Measurements from ENCODE around the gene ZBTB24. TPM values are rescaled to one million over a fixed set of nuclear protein-coding genes. Genes with fewer than 3 reads are reported as not detected.

ZBTB24 gene
- total RNA-seq, 2 experiments from 2014 or later: 15.3 to 17.0 TPM

- POLR2A ChIA-PET: interaction anchor here (0.7 kb wide), 1 partner anchor 68 kb away, joined by 4 read pairs; no protein-coding TSS in a partner anchor
These were observed 27.3 kb upstream of the ZBTB24 start for GRCh38 chr6:109510358-109510757.

GRCh38 chr6:109508166-109508860 is 25.3 kb upstream of the ZBTB24 start:
- H3K4me2 ChIP-seq (ENCODE audit: low read length): no peak overlapping the region
- BruUV-seq (replicated peaks): no TSS peak

More at GRCh38 chr6:109510358-109510757, 27.3 kb upstream of the ZBTB24 start:
- Histone ChIP-seq H3K36me3 (ENCODE audit: insufficient read depth, low read length) (no peaks in the 10 kb centered on the region), H3K4me1 (ENCODE audit: insufficient read depth, low read length, poor library complexity, severe bottlenecking) (no peaks in the 10 kb centered on the region), H3K4me2 (ENCODE audit: low read length) (no peak overlapping the region), H3K9me2 (ENCODE audit: insufficient read depth, low read length) (no peaks in the 10 kb centered on the region), H3K79me2 (ENCODE audit: insufficient read depth, low read depth, low read length) (no peaks in the 10 kb centered on the region), H3K4me3 (ENCODE audit: low read depth, low read length, poor library complexity, severe bottlenecking) (no peak overlapping the region), H3K9me3 (ENCODE audit: low read length) (no peaks in the 10 kb centered on the region), H3K27ac (ENCODE audit: low read depth, low read length, poor library complexity, severe bottlenecking) (no peak overlapping the region), H2AFZ (ENCODE audit: low read length) (no peak overlapping the region), H4K20me1 (ENCODE audit: insufficient read depth, low read length) (no peaks in the 10 kb centered on the region)
- CTCF ChIA-PET (ENCODE audit: unreplicated experiment): no interaction called here
- no TSS peak for BruUV-seq (replicated peaks)
- no peak for DNase-seq (ENCODE audit: low spot score)
- intact Hi-C loops (cut with micrococcal nuclease; ENCODE audit: unreplicated experiment): no loop called here
- TF ChIP-seq EZH2phosphoT487 (IDR thresholded peaks at IDR 0.05; ENCODE audit: borderline replicate concordance, low read depth, low read length) (no peak), CTCF (conservative IDR thresholded peaks at IDR 0.05; ENCODE audit: low read length) (no peak)

GRCh38 chr6:109507490-109508072 is 24.6 kb upstream of the ZBTB24 start:
- intact Hi-C loops (cut with micrococcal nuclease; ENCODE audit: unreplicated experiment): no loop called here
- H2AFZ ChIP-seq (ENCODE audit: low read length): no peak overlapping the region
- no peaks in the 10 kb centered on the region for H3K36me3 ChIP-seq (ENCODE audit: insufficient read depth, low read length)
- no peaks in the 10 kb centered on the region for H3K9me2 ChIP-seq (ENCODE audit: insufficient read depth, low read length)
- no peaks in the 10 kb centered on the region for H3K9me3 ChIP-seq (ENCODE audit: low read length)
- TF ChIP-seq EZH2phosphoT487 (IDR thresholded peaks at IDR 0.05; ENCODE audit: borderline replicate concordance, low read depth, low read length): no peak
- TF ChIP-seq CTCF (conservative IDR thresholded peaks at IDR 0.05; ENCODE audit: low read length): no peak
- H3K27ac ChIP-seq (ENCODE audit: low read depth, low read length, poor library complexity, severe bottlenecking): no peak overlapping the region
- BruUV-seq (replicated peaks): no TSS peak
- H3K79me2 ChIP-seq (ENCODE audit: insufficient read depth, low read depth, low read length): no peaks in the 10 kb centered on the region
- no peak overlapping the region for H3K4me3 ChIP-seq (ENCODE audit: low read depth, low read length, poor library complexity, severe bottlenecking)
- no peaks in the 10 kb centered on the region for H3K4me1 ChIP-seq (ENCODE audit: insufficient read depth, low read length, poor library complexity, severe bottlenecking)
- POLR2A ChIA-PET: interaction anchor here (0.6 to 1.3 kb wide), 6 partner anchors 12 to 1985 kb away, joined by 3 to 4 read pairs (median 3); no protein-coding TSS in a partner anchor
- no peak for DNase-seq (ENCODE audit: low spot score)
- no peaks in the 10 kb centered on the region for H4K20me1 ChIP-seq (ENCODE audit: insufficient read depth, low read length)
- CTCF ChIA-PET (ENCODE audit: unreplicated experiment): no interaction called here
- no peak overlapping the region for H3K4me2 ChIP-seq (ENCODE audit: low read length)

More at GRCh38 chr6:109508166-109508860, 25.3 kb upstream of the ZBTB24 start:
- DNase-seq (ENCODE audit: low spot score): no peak
- Histone ChIP-seq H3K36me3 (ENCODE audit: insufficient read depth, low read length) (no peaks in the 10 kb centered on the region), H3K9me2 (ENCODE audit: insufficient read depth, low read length) (no peaks in the 10 kb centered on the region), H4K20me1 (ENCODE audit: insufficient read depth, low read length) (no peaks in the 10 kb centered on the region), H3K9me3 (ENCODE audit: low read length) (no peaks in the 10 kb centered on the region), H2AFZ (ENCODE audit: low read length) (no peak overlapping the region), H3K27ac (ENCODE audit: low read depth, low read length, poor library complexity, severe bottlenecking) (no peak overlapping the region), H3K4me3 (ENCODE audit: low read depth, low read length, poor library complexity, severe bottlenecking) (no peak overlapping the region), H3K79me2 (ENCODE audit: insufficient read depth, low read depth, low read length) (no peaks in the 10 kb centered on the region), H3K4me1 (ENCODE audit: insufficient read depth, low read length, poor library complexity, severe bottlenecking) (no peaks in the 10 kb centered on the region)
- no peak for TF ChIP-seq EZH2phosphoT487 (IDR thresholded peaks at IDR 0.05; ENCODE audit: borderline replicate concordance, low read depth, low read length)
- CTCF ChIA-PET (ENCODE audit: unreplicated experiment): no interaction called here
- POLR2A ChIA-PET: interaction anchor here (0.5 to 1.3 kb wide), 7 partner anchors 12 to 1984 kb away, joined by 3 to 4 read pairs (median 3); no protein-coding TSS in a partner anchor
- intact Hi-C loops (cut with micrococcal nuclease; ENCODE audit: unreplicated experiment): no loop called here
